Immature natural killer cell (primary cell): ENCODE measurements around the gene ARID5B. TPM values are rescaled to one million over a fixed set of nuclear protein-coding genes. Genes with fewer than 3 reads are reported as not detected.
A peak's percentile ranks its signal among the peaks of the same experiment; 100 is the strongest.

Experiments
- DNase-seq, 3 donors: peaks; one replicate each; pipeline ENCODE4 v3.0.0; 2022; ENCODE audit warnings: mixed read lengths in 1 of 3
- H3K27ac Mint-ChIP-seq, 6 donors: one replicate each; pipeline ENCODE4 v1.8.0; 2020; ENCODE audit warnings: mixed read lengths in 6 of 6, mild to moderate bottlenecking in 5 of 6, inconsistent platforms in 4 of 6, moderate library complexity in 3 of 6
- H3K27me3 Mint-ChIP-seq, 3 donors: one replicate each; pipeline ENCODE4 v1.8.0; 2020 to 2021; ENCODE audit warnings: low read depth in 3 of 3, mild to moderate bottlenecking in 3 of 3, mixed read lengths in 3 of 3, moderate library complexity in 3 of 3, inconsistent platforms in 1 of 3
- H3K36me3 Mint-ChIP-seq, 3 donors: one replicate each; pipeline ENCODE4 v1.8.0; 2020; ENCODE audit warnings: mixed read lengths in 3 of 3, inconsistent platforms in 2 of 3, mild to moderate bottlenecking in 2 of 3
- H3K4me1 Mint-ChIP-seq, 2 donors: one replicate each; pipeline ENCODE4 v1.8.0; 2020; ENCODE audit warnings: inconsistent platforms in 2 of 2, mild to moderate bottlenecking in 2 of 2, mixed read lengths in 2 of 2, moderate library complexity in 1 of 2
- H3K4me3 Mint-ChIP-seq, 5 donors: one replicate each; pipeline ENCODE4 v1.8.0; 2020; ENCODE audit warnings: mild to moderate bottlenecking in 5 of 5, mixed read lengths in 5 of 5, inconsistent platforms in 3 of 5, moderate library complexity in 3 of 5
- H3K9me3 Mint-ChIP-seq, 6 donors: one replicate each; pipeline ENCODE4 v1.8.0; 2020; ENCODE audit warnings: mild to moderate bottlenecking in 6 of 6, mixed read lengths in 6 of 6, inconsistent platforms in 4 of 6, moderate library complexity in 3 of 6
- polyA plus RNA-seq, 3 donors: library from polyadenylated mRNA; unstranded; fragments of 300-500 nt; fragmentation: Illumina TruSeq; gene quantifications; one replicate each; pipeline ENCODE4 v1.2.3, GENCODE V29; 2021

ARID5B gene
- polyA plus RNA-seq, 3 donors from 2014 or later = 12.2 to 35.3 (median 22.1) TPM

- Mint-ChIP-seq H3K36me3 (peaks cover 0 to 11% (median 10%) of the 10 kb centered on the region in 3 donors), H3K4me3 (no peak overlapping the region), H3K4me1 (peaks cover 0 to 5% of the 10 kb centered on the region in 2 donors), H3K27me3 (peaks cover 0 to 4% (median 0%) of the 10 kb centered on the region in 3 donors), H3K27ac (no peak overlapping the region), H3K9me3 (no peaks in the 10 kb centered on the region)
- DNase-seq = no peak
Measured at GRCh38 chr10:62099299-62099698, 197.8 kb downstream of the ARID5B start.

- peaks cover 1 to 3% of the 10 kb centered on the region in 2 donors for H3K4me1 Mint-ChIP-seq
- no peaks in the 10 kb centered on the region for H3K9me3 Mint-ChIP-seq
- peaks cover 0 to 3% (median 2%) of the 10 kb centered on the region in 3 donors for H3K27me3 Mint-ChIP-seq
- no peak for DNase-seq
- H3K27ac Mint-ChIP-seq = no peak overlapping the region
- no peaks in the 10 kb centered on the region for H3K36me3 Mint-ChIP-seq
- no peak overlapping the region for H3K4me3 Mint-ChIP-seq
Measured at GRCh38 chr10:62103857-62104256, 202.4 kb downstream of the ARID5B start.

GRCh38 chr10:62106929-62107519 lies 205.5 kb downstream of the ARID5B start:
- H3K27me3 Mint-ChIP-seq = peaks cover 0 to 3% (median 2%) of the 10 kb centered on the region in 3 donors
- no peaks in the 10 kb centered on the region for H3K36me3 Mint-ChIP-seq
- H3K4me1 Mint-ChIP-seq = peaks cover 13 to 20% of the 10 kb centered on the region in 2 donors
- DNase-seq = no peak
- H3K9me3 Mint-ChIP-seq = no peaks in the 10 kb centered on the region
- H3K4me3 Mint-ChIP-seq = no peak overlapping the region
- no peak overlapping the region for H3K27ac Mint-ChIP-seq

- H3K4me3 Mint-ChIP-seq = no peak overlapping the region
- H3K9me3 Mint-ChIP-seq = no peaks in the 10 kb centered on the region
- no peak overlapping the region for H3K27ac Mint-ChIP-seq
- no peaks in the 10 kb centered on the region for H3K36me3 Mint-ChIP-seq
- peaks cover 0 to 3% (median 2%) of the 10 kb centered on the region in 3 donors for H3K27me3 Mint-ChIP-seq
- DNase-seq = no peak
- H3K4me1 Mint-ChIP-seq = peaks cover 13 to 20% of the 10 kb centered on the region in 2 donors
Measured at GRCh38 chr10:62108759-62109586, 207.5 kb downstream of the ARID5B start.

- Mint-ChIP-seq H3K9me3 (no peaks in the 10 kb centered on the region), H3K36me3 (no peaks in the 10 kb centered on the region), H3K27me3 (peaks cover 0 to 3% (median 2%) of the 10 kb centered on the region in 3 donors), H3K4me3 (no peak overlapping the region), H3K27ac (peak overlapping the region in 3 of 6 donors; percentile 23 to 45 (median 33)), H3K4me1 (peaks cover 13 to 20% of the 10 kb centered on the region in 2 donors)
- no peak for DNase-seq
Measured at GRCh38 chr10:62109587-62110293, 208.2 kb downstream of the ARID5B start.

- no peak overlapping the region for H3K4me3 Mint-ChIP-seq
- no peaks in the 10 kb centered on the region for H3K36me3 Mint-ChIP-seq
- no peak for DNase-seq
- H3K9me3 Mint-ChIP-seq = no peaks in the 10 kb centered on the region
- H3K27me3 Mint-ChIP-seq = peaks cover 0 to 2% (median 0%) of the 10 kb centered on the region in 3 donors
- peaks cover 13 to 20% of the 10 kb centered on the region in 2 donors for H3K4me1 Mint-ChIP-seq
- H3K27ac Mint-ChIP-seq = no peak overlapping the region
Measured at GRCh38 chr10:62112300-62112699, 210.8 kb downstream of the ARID5B start.

- Mint-ChIP-seq H3K27ac (no peak overlapping the region), H3K9me3 (no peaks in the 10 kb centered on the region), H3K36me3 (no peaks in the 10 kb centered on the region), H3K4me1 (peaks cover 13 to 20% of the 10 kb centered on the region in 2 donors), H3K27me3 (peaks cover 0 to 2% (median 0%) of the 10 kb centered on the region in 3 donors), H3K4me3 (no peak overlapping the region)
- DNase-seq = no peak
Measured at GRCh38 chr10:62112963-62113362, 211.5 kb downstream of the ARID5B start.

- no peaks in the 10 kb centered on the region for H3K36me3 Mint-ChIP-seq
- no peak for DNase-seq
- H3K27me3 Mint-ChIP-seq = peaks cover 0 to 2% (median 0%) of the 10 kb centered on the region in 3 donors
- no peaks in the 10 kb centered on the region for H3K9me3 Mint-ChIP-seq
- H3K27ac Mint-ChIP-seq = no peak overlapping the region
- peaks cover 12 to 19% of the 10 kb centered on the region in 2 donors for H3K4me1 Mint-ChIP-seq
- H3K4me3 Mint-ChIP-seq = no peak overlapping the region
Measured at GRCh38 chr10:62113680-62114079, 212.2 kb downstream of the ARID5B start.

- no peaks in the 10 kb centered on the region for H3K27me3 Mint-ChIP-seq
- no peaks in the 10 kb centered on the region for H3K9me3 Mint-ChIP-seq
- peaks cover 0 to 3% of the 10 kb centered on the region in 2 donors for H3K4me1 Mint-ChIP-seq
- no peak overlapping the region for H3K4me3 Mint-ChIP-seq
- H3K36me3 Mint-ChIP-seq = no peaks in the 10 kb centered on the region
- H3K27ac Mint-ChIP-seq = no peak overlapping the region
- DNase-seq = no peak
Measured at GRCh38 chr10:62115321-62115720, 213.8 kb downstream of the ARID5B start.

- no peaks in the 10 kb centered on the region for H3K27me3 Mint-ChIP-seq
- H3K36me3 Mint-ChIP-seq = no peaks in the 10 kb centered on the region
- H3K4me1 Mint-ChIP-seq = peaks cover 0 to under 1% of the 10 kb centered on the region in 2 donors
- no peaks in the 10 kb centered on the region for H3K9me3 Mint-ChIP-seq
- no peak for DNase-seq
- H3K4me3 Mint-ChIP-seq = no peak overlapping the region
- H3K27ac Mint-ChIP-seq = no peak overlapping the region
Measured at GRCh38 chr10:62115842-62116241, 214.3 kb downstream of the ARID5B start.

GRCh38 chr10:62116896-62117295 lies 215.4 kb downstream of the ARID5B start:
- DNase-seq = no peak
- H3K27ac Mint-ChIP-seq = no peak overlapping the region

GRCh38 chr10:62121187-62121530 lies 219.7 kb downstream of the ARID5B start:
- no peak overlapping the region for H3K4me3 Mint-ChIP-seq
- no peak overlapping the region for H3K27ac Mint-ChIP-seq
- no peak for DNase-seq
- H3K27me3 Mint-ChIP-seq = peaks cover 2 to 3% (median 3%) of the 10 kb centered on the region in 3 donors
- H3K4me1 Mint-ChIP-seq = peaks cover 0 to 6% of the 10 kb centered on the region in 2 donors
- H3K36me3 Mint-ChIP-seq = peaks cover 7 to 16% (median 11%) of the 10 kb centered on the region in 3 donors
- H3K9me3 Mint-ChIP-seq = peaks cover 4 to 26% (median 18%) of the 10 kb centered on the region in 6 donors

More at GRCh38 chr10:62116896-62117295, 215.4 kb downstream of the ARID5B start:
- no peaks in the 10 kb centered on the region for H3K27me3 Mint-ChIP-seq
- H3K36me3 Mint-ChIP-seq = no peaks in the 10 kb centered on the region
- no peak overlapping the region for H3K4me3 Mint-ChIP-seq
- H3K4me1 Mint-ChIP-seq = peaks cover 0 to 6% of the 10 kb centered on the region in 2 donors
- no peaks in the 10 kb centered on the region for H3K9me3 Mint-ChIP-seq

- Mint-ChIP-seq H3K36me3 (peaks cover under 1 to 11% (median 10%) of the 10 kb centered on the region in 3 donors), H3K27ac (no peak overlapping the region), H3K9me3 (peaks cover 0 to 27% (median 13%) of the 10 kb centered on the region in 6 donors), H3K4me1 (no peaks in the 10 kb centered on the region), H3K4me3 (no peak overlapping the region), H3K27me3 (peaks cover 2 to 3% (median 3%) of the 10 kb centered on the region in 3 donors)
- no peak for DNase-seq
Measured at GRCh38 chr10:62127975-62128374, 226.5 kb downstream of the ARID5B start.

- Mint-ChIP-seq H3K4me1 (peaks cover 2 to 5% of the 10 kb centered on the region in 2 donors), H3K27ac (no peak overlapping the region), H3K4me3 (no peak overlapping the region)
Measured at GRCh38 chr10:62130948-62131347, 229.4 kb downstream of the ARID5B start.

More at GRCh38 chr10:62130948-62131347, 229.4 kb downstream of the ARID5B start:
- Mint-ChIP-seq H3K27me3 (no peaks in the 10 kb centered on the region), H3K36me3 (peaks cover 0 to 3% (median 3%) of the 10 kb centered on the region in 3 donors), H3K9me3 (peaks cover 0 to 10% (median under 1%) of the 10 kb centered on the region in 6 donors)
- no peak for DNase-seq
